SK-N-SH (cell line): ENCODE measurements around the gene YARS2.

Source experiments
- EZH2phosphoT487 ChIP-seq: fragments of 200-600 bp; sonication (generic); IDR thresholded peaks from 2 replicates; pipeline ENCODE4 v1.6.1; 2017; ENCODE audit warnings: low read depth, mixed run types, mild to moderate bottlenecking, antibody characterized with exemption, moderate library complexity, borderline replicate concordance
- FOXJ3 ChIP-seq: sonication (generic); formaldehyde crosslinking; IDR thresholded peaks from 2 replicates; pipeline ENCODE4 v1.5.1; 2020; ENCODE audit warnings: mild to moderate bottlenecking, missing genetic modification reagents
- GATA2 ChIP-seq: sonication (generic); formaldehyde crosslinking; IDR thresholded peaks from 2 replicates; pipeline ENCODE4 v1.5.0; 2020; ENCODE audit warnings: mild to moderate bottlenecking, missing genetic modification reagents
- MXI1 ChIP-seq: IDR thresholded peaks from 2 replicates; pipeline ENCODE4 v1.6.1; 2012; ENCODE audit warnings: mild to moderate bottlenecking, low read depth, low read length, improper control_type of control experiment
- POLR2AphosphoS5 ChIP-seq: IDR thresholded peaks from 2 replicates; pipeline ENCODE4 v1.6.1; 2012; ENCODE audit warnings: low read depth, low read length
- RCOR1 ChIP-seq: fragments of 150-350 bp; IDR thresholded peaks from 2 replicates; pipeline ENCODE4 v1.6.1; 2017; ENCODE audit warnings: antibody characterized with exemption, low read length
- TCF12 ChIP-seq: IDR thresholded peaks from 2 replicates; pipeline ENCODE4 v1.4.0; 2012
- YY1 ChIP-seq: IDR thresholded peaks from 2 replicates; pipeline ENCODE4 v1.4.0; 2012; ENCODE audit warnings: low read depth, mild to moderate bottlenecking
- TF ChIP-seq, protein P1 (sequence below): fragments of 150-350 bp; IDR thresholded peaks from 2 replicates; pipeline ENCODE4 v1.6.1; 2017; ENCODE audit warnings: antibody characterized with exemption, low read length, low read depth, borderline replicate concordance
- TF ChIP-seq, protein P2 (sequence below): fragments of 200-600 bp; sonication (generic); IDR thresholded peaks from 2 replicates; pipeline ENCODE4 v1.6.1; 2017; ENCODE audit warnings: antibody characterized with exemption, mild to moderate bottlenecking, moderate library complexity
- TF ChIP-seq, protein P3 (sequence below): IDR thresholded peaks from 2 replicates; pipeline ENCODE4 v1.6.1; 2012; ENCODE audit warnings: mild to moderate bottlenecking, low read depth, low read length, moderate library complexity

GRCh38 chr12:32718926-32719325 is 36.8 kb downstream of the YARS2 start:
- no peak for TF ChIP-seq FOXJ3 (CRISPR knock-in tag)
- TF ChIP-seq POLR2AphosphoS5: no peak
- TF ChIP-seq, protein P1, sequence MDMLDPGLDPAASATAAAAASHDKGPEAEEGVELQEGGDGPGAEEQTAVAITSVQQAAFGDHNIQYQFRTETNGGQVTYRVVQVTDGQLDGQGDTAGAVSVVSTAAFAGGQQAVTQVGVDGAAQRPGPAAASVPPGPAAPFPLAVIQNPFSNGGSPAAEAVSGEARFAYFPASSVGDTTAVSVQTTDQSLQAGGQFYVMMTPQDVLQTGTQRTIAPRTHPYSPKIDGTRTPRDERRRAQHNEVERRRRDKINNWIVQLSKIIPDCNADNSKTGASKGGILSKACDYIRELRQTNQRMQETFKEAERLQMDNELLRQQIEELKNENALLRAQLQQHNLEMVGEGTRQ: no peak
- no peak for TF ChIP-seq EZH2phosphoT487
- TF ChIP-seq GATA2 (CRISPR knock-in tag): no peak
- TF ChIP-seq, protein P2, sequence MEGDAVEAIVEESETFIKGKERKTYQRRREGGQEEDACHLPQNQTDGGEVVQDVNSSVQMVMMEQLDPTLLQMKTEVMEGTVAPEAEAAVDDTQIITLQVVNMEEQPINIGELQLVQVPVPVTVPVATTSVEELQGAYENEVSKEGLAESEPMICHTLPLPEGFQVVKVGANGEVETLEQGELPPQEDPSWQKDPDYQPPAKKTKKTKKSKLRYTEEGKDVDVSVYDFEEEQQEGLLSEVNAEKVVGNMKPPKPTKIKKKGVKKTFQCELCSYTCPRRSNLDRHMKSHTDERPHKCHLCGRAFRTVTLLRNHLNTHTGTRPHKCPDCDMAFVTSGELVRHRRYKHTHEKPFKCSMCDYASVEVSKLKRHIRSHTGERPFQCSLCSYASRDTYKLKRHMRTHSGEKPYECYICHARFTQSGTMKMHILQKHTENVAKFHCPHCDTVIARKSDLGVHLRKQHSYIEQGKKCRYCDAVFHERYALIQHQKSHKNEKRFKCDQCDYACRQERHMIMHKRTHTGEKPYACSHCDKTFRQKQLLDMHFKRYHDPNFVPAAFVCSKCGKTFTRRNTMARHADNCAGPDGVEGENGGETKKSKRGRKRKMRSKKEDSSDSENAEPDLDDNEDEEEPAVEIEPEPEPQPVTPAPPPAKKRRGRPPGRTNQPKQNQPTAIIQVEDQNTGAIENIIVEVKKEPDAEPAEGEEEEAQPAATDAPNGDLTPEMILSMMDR: no peak
- TF ChIP-seq YY1: no peak
- no peak for TF ChIP-seq MXI1
- no peak for TF ChIP-seq TCF12
- TF ChIP-seq, protein P3, sequence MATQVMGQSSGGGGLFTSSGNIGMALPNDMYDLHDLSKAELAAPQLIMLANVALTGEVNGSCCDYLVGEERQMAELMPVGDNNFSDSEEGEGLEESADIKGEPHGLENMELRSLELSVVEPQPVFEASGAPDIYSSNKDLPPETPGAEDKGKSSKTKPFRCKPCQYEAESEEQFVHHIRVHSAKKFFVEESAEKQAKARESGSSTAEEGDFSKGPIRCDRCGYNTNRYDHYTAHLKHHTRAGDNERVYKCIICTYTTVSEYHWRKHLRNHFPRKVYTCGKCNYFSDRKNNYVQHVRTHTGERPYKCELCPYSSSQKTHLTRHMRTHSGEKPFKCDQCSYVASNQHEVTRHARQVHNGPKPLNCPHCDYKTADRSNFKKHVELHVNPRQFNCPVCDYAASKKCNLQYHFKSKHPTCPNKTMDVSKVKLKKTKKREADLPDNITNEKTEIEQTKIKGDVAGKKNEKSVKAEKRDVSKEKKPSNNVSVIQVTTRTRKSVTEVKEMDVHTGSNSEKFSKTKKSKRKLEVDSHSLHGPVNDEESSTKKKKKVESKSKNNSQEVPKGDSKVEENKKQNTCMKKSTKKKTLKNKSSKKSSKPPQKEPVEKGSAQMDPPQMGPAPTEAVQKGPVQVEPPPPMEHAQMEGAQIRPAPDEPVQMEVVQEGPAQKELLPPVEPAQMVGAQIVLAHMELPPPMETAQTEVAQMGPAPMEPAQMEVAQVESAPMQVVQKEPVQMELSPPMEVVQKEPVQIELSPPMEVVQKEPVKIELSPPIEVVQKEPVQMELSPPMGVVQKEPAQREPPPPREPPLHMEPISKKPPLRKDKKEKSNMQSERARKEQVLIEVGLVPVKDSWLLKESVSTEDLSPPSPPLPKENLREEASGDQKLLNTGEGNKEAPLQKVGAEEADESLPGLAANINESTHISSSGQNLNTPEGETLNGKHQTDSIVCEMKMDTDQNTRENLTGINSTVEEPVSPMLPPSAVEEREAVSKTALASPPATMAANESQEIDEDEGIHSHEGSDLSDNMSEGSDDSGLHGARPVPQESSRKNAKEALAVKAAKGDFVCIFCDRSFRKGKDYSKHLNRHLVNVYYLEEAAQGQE: no peak
- no peak for TF ChIP-seq RCOR1
